ENCODE measurements around the gene SCGB3A1.
A peak's percentile ranks its signal among the peaks of the same experiment; 100 is the strongest.

SCGB3A1 gene

GRCh38 chr5:180632768-180633167 is 41.5 kb upstream of the SCGB3A1 start:
- no peaks in the 10 kb centered on the region; the same call in 1 of the 2 replicates for H4K20me1 ChIP-seq
- peak overlapping the region; percentile 17; the same call in 1 of the 2 replicates for H3K4me3 ChIP-seq
- peaks cover 53% of the 10 kb centered on the region for H3K4me1 ChIP-seq
- H3K9me3 ChIP-seq: no peaks in the 10 kb centered on the region
- 0 out of 2 replicates have a peak overlapping the region, but pooled peaks have one; percentile 35 for H3K9ac ChIP-seq
- H3K27ac ChIP-seq: peak overlapping the region; percentile 74
- no peak for TF ChIP-seq Cebpa-rat (IDR thresholded peaks at IDR 0.05)
- peak overlapping the region; percentile 89 for H3K4me2 ChIP-seq
- no peaks in the 10 kb centered on the region for H3K36me3 ChIP-seq
- H3K27me3 ChIP-seq: no peaks in the 10 kb centered on the region

GRCh38 chr5:180631549-180632383 is 40.5 kb upstream of the SCGB3A1 start:
- Histone ChIP-seq H3K36me3 (no peaks in the 10 kb centered on the region), H3K9me3 (no peaks in the 10 kb centered on the region), H3K4me3 (no peak overlapping the region), H4K20me1 (no peaks in the 10 kb centered on the region; the same call in 1 of the 2 replicates), H3K4me1 (peaks cover 55% of the 10 kb centered on the region), H3K4me2 (peak overlapping the region; percentile 89), H3K9ac (peak overlapping the region; percentile 54), H3K27ac (peak overlapping the region; percentile 74), H3K27me3 (no peaks in the 10 kb centered on the region)
- TF ChIP-seq Cebpa-rat (IDR thresholded peaks at IDR 0.05): no peak

GRCh38 chr5:180630426-180630825 is 39.1 kb upstream of the SCGB3A1 start:
- no peak overlapping the region for H3K4me2 ChIP-seq
- no peaks in the 10 kb centered on the region; the same call in 1 of the 2 replicates for H4K20me1 ChIP-seq
- H3K9ac ChIP-seq: no peak overlapping the region
- TF ChIP-seq Cebpa-rat (IDR thresholded peaks at IDR 0.05): no peak
- H3K27ac ChIP-seq: peak overlapping the region; percentile 46; the same call in 1 of the 2 replicates
- peaks cover 59% of the 10 kb centered on the region for H3K4me1 ChIP-seq
- H3K36me3 ChIP-seq: no peaks in the 10 kb centered on the region
- H3K27me3 ChIP-seq: no peaks in the 10 kb centered on the region
- no peak overlapping the region for H3K4me3 ChIP-seq
- no peaks in the 10 kb centered on the region for H3K9me3 ChIP-seq

- H4K20me1 ChIP-seq: no peaks in the 10 kb centered on the region; the same call in 1 of the 2 replicates
- peaks cover 64% of the 10 kb centered on the region for H3K4me1 ChIP-seq
Measured at GRCh38 chr5:180629831-180630382, 38.6 kb upstream of the SCGB3A1 start.

GRCh38 chr5:180628827-180629750 is 37.8 kb upstream of the SCGB3A1 start:
- Histone ChIP-seq H3K9ac (no peak overlapping the region), H3K27me3 (no peaks in the 10 kb centered on the region), H3K4me2 (no peak overlapping the region), H4K20me1 (no peaks in the 10 kb centered on the region; the same call in 1 of the 2 replicates), H3K27ac (no peak overlapping the region), H3K4me1 (peaks cover 69% of the 10 kb centered on the region), H3K36me3 (no peaks in the 10 kb centered on the region), H3K9me3 (no peaks in the 10 kb centered on the region), H3K4me3 (no peak overlapping the region)
- no peak for TF ChIP-seq Cebpa-rat (IDR thresholded peaks at IDR 0.05)

More at GRCh38 chr5:180629831-180630382, 38.6 kb upstream of the SCGB3A1 start:
- no peaks in the 10 kb centered on the region for H3K36me3 ChIP-seq
- no peaks in the 10 kb centered on the region for H3K27me3 ChIP-seq
- H3K4me3 ChIP-seq: no peak overlapping the region
- H3K9ac ChIP-seq: no peak overlapping the region
- no peak for TF ChIP-seq Cebpa-rat (IDR thresholded peaks at IDR 0.05)
- no peak overlapping the region for H3K4me2 ChIP-seq
- no peaks in the 10 kb centered on the region for H3K9me3 ChIP-seq
- no peak overlapping the region for H3K27ac ChIP-seq

- TF ChIP-seq Cebpa-rat (IDR thresholded peaks at IDR 0.05): no peak
- H3K9me3 ChIP-seq: no peaks in the 10 kb centered on the region
- H3K27me3 ChIP-seq: no peaks in the 10 kb centered on the region
- H3K9ac ChIP-seq: no peak overlapping the region
- H3K4me3 ChIP-seq: no peak overlapping the region
- H3K36me3 ChIP-seq: no peaks in the 10 kb centered on the region
- peaks cover 69% of the 10 kb centered on the region for H3K4me1 ChIP-seq
- peak overlapping the region; percentile 59 for H3K4me2 ChIP-seq
- H3K27ac ChIP-seq: 0 out of 2 replicates have a peak overlapping the region, but pooled peaks have one; percentile 46
- no peaks in the 10 kb centered on the region; the same call in 1 of the 2 replicates for H4K20me1 ChIP-seq
Measured at GRCh38 chr5:180628211-180628610, 36.9 kb upstream of the SCGB3A1 start.

- H3K27me3 ChIP-seq: no peaks in the 10 kb centered on the region
- H4K20me1 ChIP-seq: no peaks in the 10 kb centered on the region
- H3K4me1 ChIP-seq: peaks cover 67% of the 10 kb centered on the region
- H3K27ac ChIP-seq: peak overlapping the region; percentile 46; the same call in 1 of the 2 replicates
- no peak overlapping the region for H3K4me3 ChIP-seq
- no peaks in the 10 kb centered on the region for H3K9me3 ChIP-seq
- no peak for TF ChIP-seq Cebpa-rat (IDR thresholded peaks at IDR 0.05)
- peak overlapping the region; percentile 59 for H3K4me2 ChIP-seq
- H3K36me3 ChIP-seq: no peaks in the 10 kb centered on the region
- no peak overlapping the region for H3K9ac ChIP-seq
Measured at GRCh38 chr5:180627386-180628120, 36.3 kb upstream of the SCGB3A1 start.

- no peak overlapping the region for H3K27ac ChIP-seq
- peaks cover 60% of the 10 kb centered on the region for H3K4me1 ChIP-seq
- no peak overlapping the region for H3K4me3 ChIP-seq
- H3K36me3 ChIP-seq: no peaks in the 10 kb centered on the region
- H4K20me1 ChIP-seq: no peaks in the 10 kb centered on the region
- no peaks in the 10 kb centered on the region for H3K27me3 ChIP-seq
- peak overlapping the region; percentile 59 for H3K4me2 ChIP-seq
- no peak for TF ChIP-seq Cebpa-rat (IDR thresholded peaks at IDR 0.05)
- H3K9ac ChIP-seq: no peak overlapping the region
- H3K9me3 ChIP-seq: no peaks in the 10 kb centered on the region
Measured at GRCh38 chr5:180626661-180627385, 35.5 kb upstream of the SCGB3A1 start.
